GM18951 (cell line): ENCODE measurements around the gene MEF2C.

Experiments used
- POLR2A ChIP-seq: IDR thresholded peaks from 4 replicates; pipeline ENCODE4 v1.6.1; 2011; ENCODE audit warnings: mild to moderate bottlenecking; ENCODE audit not compliant: insufficient read length, insufficient read depth; ENCODE audit errors: extremely low read depth
- in situ Hi-C: fragments of 300-500 bp; cut with MboI; formaldehyde crosslinking; loops from one replicate; pipeline ENCODE4 v1.12.0; 2022; ENCODE audit warnings: low sequenced_read_pairs, mixed read lengths, inconsistent platforms; ENCODE audit not compliant: unreplicated experiment

Gene MEF2C

GRCh38 chr5:88776692-88777091 lies 106.3 kb downstream of the MEF2C start:
- in situ Hi-C loops: no loop called here
- TF ChIP-seq POLR2A: no peak

GRCh38 chr5:88772831-88773230 lies 110.2 kb downstream of the MEF2C start:
- no peak for TF ChIP-seq POLR2A
- in situ Hi-C loops: no loop called here

GRCh38 chr5:88772047-88772446 lies 110.9 kb downstream of the MEF2C start:
- in situ Hi-C loops: no loop called here
- no peak for TF ChIP-seq POLR2A

- in situ Hi-C loops: no loop called here
- no peak for TF ChIP-seq POLR2A
Observed at GRCh38 chr5:88770276-88771257, 112.4 kb downstream of the MEF2C start.

- no peak for TF ChIP-seq POLR2A
- in situ Hi-C loops: no loop called here
Observed at GRCh38 chr5:88769165-88769564, 113.8 kb downstream of the MEF2C start.

GRCh38 chr5:88768411-88768810 lies 114.6 kb downstream of the MEF2C start:
- in situ Hi-C loops: no loop called here
- no peak for TF ChIP-seq POLR2A

GRCh38 chr5:88765798-88766197 lies 117.2 kb downstream of the MEF2C start:
- TF ChIP-seq POLR2A: no peak
- in situ Hi-C loops: no loop called here

GRCh38 chr5:88765171-88765570 lies 117.8 kb downstream of the MEF2C start:
- in situ Hi-C loops: no loop called here
- no peak for TF ChIP-seq POLR2A

GRCh38 chr5:88761939-88762338 lies 121.0 kb downstream of the MEF2C start:
- TF ChIP-seq POLR2A: no peak
- in situ Hi-C loops: no loop called here

- in situ Hi-C loops: no loop called here
- TF ChIP-seq POLR2A: no peak
Observed at GRCh38 chr5:88761269-88761850, 121.6 kb downstream of the MEF2C start.

- in situ Hi-C loops: no loop called here
Observed at GRCh38 chr5:88760527-88760926, 122.5 kb downstream of the MEF2C start.

GRCh38 chr5:88758591-88758990 lies 124.4 kb downstream of the MEF2C start:
- TF ChIP-seq POLR2A: no peak
- in situ Hi-C loops: no loop called here

More at GRCh38 chr5:88760527-88760926, 122.5 kb downstream of the MEF2C start:
- no peak for TF ChIP-seq POLR2A

GRCh38 chr5:88758184-88758583 lies 124.8 kb downstream of the MEF2C start:
- in situ Hi-C loops: no loop called here
- no peak for TF ChIP-seq POLR2A

GRCh38 chr5:88756953-88757352 lies 126.0 kb downstream of the MEF2C start:
- in situ Hi-C loops: no loop called here

More at GRCh38 chr5:88756953-88757352, 126.0 kb downstream of the MEF2C start:
- TF ChIP-seq POLR2A: no peak
